GM23338 (cell line): Measurements from ENCODE around the gene DNAJC17. TPM values are rescaled to one million over a fixed set of nuclear protein-coding genes. Genes with fewer than 3 reads are reported as not detected.

Experiments used
- ATAC-seq: fragments of 200-7000 bp; cut with Tn5 transposase; 3 replicates; pipeline ENCODE4 v1.9.1; 2020
- DNase-seq: peaks from one replicate; pipeline ENCODE4 v3.0.0-alpha.2; 2015; ENCODE audit warnings: low spot score
- H2AFZ ChIP-seq: fragments of 200-600 bp; sonication (generic); 2 replicates; pipeline ENCODE4 v1.8.0; 2016; ENCODE audit warnings: antibody characterized with exemption, mild to moderate bottlenecking, moderate library complexity
- H3F3A ChIP-seq: fragments of 200-600 bp; sonication (generic); replicated peaks from 2 replicates; pipeline ENCODE4 v1.8.0; 2017; ENCODE audit warnings: antibody characterized with exemption, mixed run types, low read depth
- H3K27ac ChIP-seq: fragments of 200-600 bp; sonication (generic); 2 replicates; pipeline ENCODE4 v1.6.1; 2016; ENCODE audit warnings: low read depth
- H3K27me3 ChIP-seq: fragments of 200-600 bp; sonication (generic); 2 replicates; pipeline ENCODE4 v1.8.0; 2016; ENCODE audit warnings: mild to moderate bottlenecking, mixed run types, moderate library complexity; ENCODE audit not compliant: insufficient read depth
- H3K36me3 ChIP-seq: fragments of 200-600 bp; sonication (generic); 2 replicates; pipeline ENCODE4 v1.8.0; 2016; ENCODE audit warnings: mild to moderate bottlenecking; ENCODE audit not compliant: insufficient read depth
- H3K4me1 ChIP-seq: fragments of 200-600 bp; sonication (generic); 2 replicates; pipeline ENCODE4 v1.8.0; 2016; ENCODE audit warnings: mild to moderate bottlenecking, moderate library complexity; ENCODE audit not compliant: insufficient read depth
- H3K4me2 ChIP-seq: fragments of 200-600 bp; sonication (generic); 2 replicates; pipeline ENCODE4 v1.7.1; 2017; ENCODE audit warnings: mixed run types
- H3K4me3 ChIP-seq: fragments of 200-600 bp; sonication (generic); 2 replicates; pipeline ENCODE4 v1.6.1; 2016; ENCODE audit warnings: mixed run types
- H3K79me2 ChIP-seq: fragments of 200-600 bp; sonication (generic); replicated peaks from 2 replicates; pipeline ENCODE4 v1.8.0; 2017; ENCODE audit warnings: mild to moderate bottlenecking; ENCODE audit not compliant: insufficient read depth
- H3K9me2 ChIP-seq: fragments of 200-600 bp; sonication (generic); 2 replicates; pipeline ENCODE4 v1.8.0; 2017; ENCODE audit not compliant: insufficient read depth
- H4K20me1 ChIP-seq: fragments of 200-600 bp; sonication (generic); replicated peaks from 2 replicates; pipeline ENCODE4 v1.8.0; 2017; ENCODE audit warnings: mild to moderate bottlenecking; ENCODE audit not compliant: insufficient read depth
- H3K27ac Mint-ChIP-seq: 2 replicates; pipeline ENCODE4 v1.8.0; 2020; ENCODE audit warnings: inconsistent platforms, mild to moderate bottlenecking, moderate library complexity, mixed read lengths
- H3K27me3 Mint-ChIP-seq: 3 replicates; pipeline ENCODE4 v1.8.0; 2022; ENCODE audit warnings: low read depth, mild to moderate bottlenecking, moderate library complexity, mixed read lengths, inconsistent platforms; ENCODE audit not compliant: insufficient read depth, poor library complexity
- H3K36me3 Mint-ChIP-seq: 3 replicates; pipeline ENCODE4 v1.8.0; 2021; ENCODE audit warnings: low read depth, mild to moderate bottlenecking, inconsistent platforms, moderate library complexity, mixed read lengths
- H3K4me1 Mint-ChIP-seq: 3 replicates; pipeline ENCODE4 v1.8.0; 2020; ENCODE audit warnings: mild to moderate bottlenecking, inconsistent platforms, mixed read lengths
- H3K4me3 Mint-ChIP-seq: 3 replicates; pipeline ENCODE4 v1.8.0; 2021; ENCODE audit warnings: moderate library complexity, mild to moderate bottlenecking, inconsistent platforms, mixed read lengths
- H3K9me3 Mint-ChIP-seq: 3 replicates; pipeline ENCODE4 v1.8.0; 2020; ENCODE audit warnings: moderate library complexity, mild to moderate bottlenecking, inconsistent platforms, mixed read lengths
- CREB1 ChIP-seq: fragments of 250-450 bp; sonication (Bioruptor Pico); IDR thresholded peaks from 2 replicates; pipeline ENCODE4 v1.5.0; 2020; ENCODE audit warnings: low read depth, mild to moderate bottlenecking, moderate library complexity
- JUNB ChIP-seq: IDR thresholded peaks from one replicate; pipeline ENCODE4 v1.6.1; 2016; ENCODE audit warnings: antibody characterized with exemption; ENCODE audit not compliant: unreplicated experiment
- NANOG ChIP-seq: IDR thresholded peaks from 2 replicates; pipeline ENCODE4 v1.6.1; 2016; ENCODE audit warnings: antibody characterized with exemption, borderline replicate concordance
- ZNF114 ChIP-seq: fragments of 250-450 bp; sonication (Bioruptor Pico); IDR thresholded peaks from 2 replicates; pipeline ENCODE4 v1.5.0; 2020; ENCODE audit warnings: mild to moderate bottlenecking, moderate library complexity
- ZNF331 ChIP-seq: fragments of 250-450 bp; sonication (Bioruptor Pico); IDR thresholded peaks from 2 replicates; pipeline ENCODE4 v1.5.0; 2020; ENCODE audit warnings: low read depth, mild to moderate bottlenecking, moderate library complexity
- polyA plus RNA-seq: library from polyadenylated mRNA; unstranded; fragments of >200 nt; fragmentation: Nextera tagmentation; extraction: Ambion mirVana; gene quantifications from 2 replicates; pipeline ENCODE4 v1.2.1, GENCODE V29; 2016
- total RNA-seq: library from RNA; depleted of rRNA; stranded (reverse); fragments of >200 nt; shearing (Covaris generic); gene quantifications from 2 replicates; pipeline ENCODE4 v1.2.3, GENCODE V29; 2014
- TF ChIP-seq, protein P1 (sequence below): IDR thresholded peaks from one replicate; pipeline ENCODE4 v1.6.1; 2018; ENCODE audit warnings: antibody characterized with exemption; ENCODE audit not compliant: unreplicated experiment
- TF ChIP-seq, protein P2 (sequence below), 2 experiments: fragments of 200-600 bp in 1 of 2; sonication (generic) in 1 of 2; conservative IDR thresholded peaks; 2 replicates each; pipeline versions ENCODE4 v1.5.1 to v1.6.1; 2016 to 2017; ENCODE audit warnings: antibody characterized with exemption in 2 of 2, low read depth in 2 of 2, mild to moderate bottlenecking in 2 of 2, moderate library complexity in 1 of 2

DNAJC17 gene
- total and polyA plus RNA-seq, 2 experiments from 2014 or later, result 23.0 to 77.6 TPM

DNA sequence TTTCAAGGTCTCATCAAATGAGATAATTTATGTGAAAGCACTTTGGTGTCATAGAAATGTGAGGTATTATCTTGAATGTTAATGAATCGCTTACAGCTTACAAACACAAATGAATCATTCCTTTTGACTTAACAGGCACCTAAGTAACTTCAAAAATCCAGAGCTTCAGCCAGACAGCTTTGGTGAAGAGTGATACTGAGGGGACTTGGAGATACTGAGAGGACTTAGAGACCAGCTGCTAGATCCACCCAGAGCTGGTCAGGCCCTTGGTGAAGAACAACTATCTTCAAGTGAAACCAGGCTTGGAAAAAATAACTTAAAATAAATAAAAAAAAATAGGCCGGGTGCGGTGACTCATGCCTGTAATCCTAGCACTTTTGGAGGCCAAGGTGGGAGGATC is 16.6 kb downstream of the DNAJC17 start:
- H3K9me3 Mint-ChIP-seq, result no peaks in the 10 kb centered on the region
- H3K4me3 Mint-ChIP-seq, result no peak overlapping the region
- Histone ChIP-seq H3K36me3 (no peaks in the 10 kb centered on the region), H3K4me1 (peaks cover 52% of the 10 kb centered on the region), H3K4me2 (no peak overlapping the region), H2AFZ (no peak overlapping the region), H3F3A (peaks cover 9% of the 10 kb centered on the region; the same call in 1 of the 2 replicates), H3K27ac (peak overlapping the region; percentile 60; the same call in 1 of the 2 replicates), H3K9me2 (no peaks in the 10 kb centered on the region), H3K79me2 (peaks cover 35% of the 10 kb centered on the region), H4K20me1 (0 out of 2 replicates have a peak, but pooled peaks cover 3% of the 10 kb centered on the region), H3K4me3 (no peak overlapping the region), H3K27me3 (no peaks in the 10 kb centered on the region)
- no peak overlapping the region for H3K27ac Mint-ChIP-seq
- DNase-seq (no peak), ATAC-seq (no peak)
- peaks cover 12% of the 10 kb centered on the region; the same call in 2 of the 3 replicates for H3K36me3 Mint-ChIP-seq
- peaks cover 15% of the 10 kb centered on the region for H3K27me3 Mint-ChIP-seq
- TF ChIP-seq ZNF331, result no peak
- TF ChIP-seq CREB1 (CRISPR knock-in tag), result no peak
- no peak for TF ChIP-seq JUNB
- TF ChIP-seq, protein P1, sequence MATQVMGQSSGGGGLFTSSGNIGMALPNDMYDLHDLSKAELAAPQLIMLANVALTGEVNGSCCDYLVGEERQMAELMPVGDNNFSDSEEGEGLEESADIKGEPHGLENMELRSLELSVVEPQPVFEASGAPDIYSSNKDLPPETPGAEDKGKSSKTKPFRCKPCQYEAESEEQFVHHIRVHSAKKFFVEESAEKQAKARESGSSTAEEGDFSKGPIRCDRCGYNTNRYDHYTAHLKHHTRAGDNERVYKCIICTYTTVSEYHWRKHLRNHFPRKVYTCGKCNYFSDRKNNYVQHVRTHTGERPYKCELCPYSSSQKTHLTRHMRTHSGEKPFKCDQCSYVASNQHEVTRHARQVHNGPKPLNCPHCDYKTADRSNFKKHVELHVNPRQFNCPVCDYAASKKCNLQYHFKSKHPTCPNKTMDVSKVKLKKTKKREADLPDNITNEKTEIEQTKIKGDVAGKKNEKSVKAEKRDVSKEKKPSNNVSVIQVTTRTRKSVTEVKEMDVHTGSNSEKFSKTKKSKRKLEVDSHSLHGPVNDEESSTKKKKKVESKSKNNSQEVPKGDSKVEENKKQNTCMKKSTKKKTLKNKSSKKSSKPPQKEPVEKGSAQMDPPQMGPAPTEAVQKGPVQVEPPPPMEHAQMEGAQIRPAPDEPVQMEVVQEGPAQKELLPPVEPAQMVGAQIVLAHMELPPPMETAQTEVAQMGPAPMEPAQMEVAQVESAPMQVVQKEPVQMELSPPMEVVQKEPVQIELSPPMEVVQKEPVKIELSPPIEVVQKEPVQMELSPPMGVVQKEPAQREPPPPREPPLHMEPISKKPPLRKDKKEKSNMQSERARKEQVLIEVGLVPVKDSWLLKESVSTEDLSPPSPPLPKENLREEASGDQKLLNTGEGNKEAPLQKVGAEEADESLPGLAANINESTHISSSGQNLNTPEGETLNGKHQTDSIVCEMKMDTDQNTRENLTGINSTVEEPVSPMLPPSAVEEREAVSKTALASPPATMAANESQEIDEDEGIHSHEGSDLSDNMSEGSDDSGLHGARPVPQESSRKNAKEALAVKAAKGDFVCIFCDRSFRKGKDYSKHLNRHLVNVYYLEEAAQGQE, result no peak
- peaks cover 52% of the 10 kb centered on the region for H3K4me1 Mint-ChIP-seq

DNA sequence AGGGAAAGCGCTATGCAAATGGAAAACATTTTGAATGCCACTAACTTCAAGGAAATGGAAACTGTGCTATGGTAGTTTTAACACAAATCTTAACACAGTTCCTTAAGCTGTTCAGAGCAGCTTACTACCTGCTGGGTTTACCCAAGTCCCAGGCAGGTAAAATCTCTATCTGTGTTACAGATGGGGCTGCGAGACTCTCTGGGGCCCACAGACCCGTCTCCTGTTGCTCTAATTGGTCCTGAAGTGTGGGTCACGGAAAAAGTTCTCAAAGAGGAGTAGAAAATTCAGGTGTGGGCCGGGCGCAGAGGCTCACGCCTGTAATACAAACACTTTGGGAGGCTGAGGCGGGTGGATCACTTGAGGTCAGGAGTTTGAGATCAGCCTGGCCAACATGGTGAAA is 17.3 kb downstream of the DNAJC17 start:
- H3K27me3 ChIP-seq, result no peaks in the 10 kb centered on the region
- no peak overlapping the region for H3K4me3 Mint-ChIP-seq
- ATAC-seq, result peak; percentile 22
- no peaks in the 10 kb centered on the region for H3K9me2 ChIP-seq
- TF ChIP-seq, protein P2, sequence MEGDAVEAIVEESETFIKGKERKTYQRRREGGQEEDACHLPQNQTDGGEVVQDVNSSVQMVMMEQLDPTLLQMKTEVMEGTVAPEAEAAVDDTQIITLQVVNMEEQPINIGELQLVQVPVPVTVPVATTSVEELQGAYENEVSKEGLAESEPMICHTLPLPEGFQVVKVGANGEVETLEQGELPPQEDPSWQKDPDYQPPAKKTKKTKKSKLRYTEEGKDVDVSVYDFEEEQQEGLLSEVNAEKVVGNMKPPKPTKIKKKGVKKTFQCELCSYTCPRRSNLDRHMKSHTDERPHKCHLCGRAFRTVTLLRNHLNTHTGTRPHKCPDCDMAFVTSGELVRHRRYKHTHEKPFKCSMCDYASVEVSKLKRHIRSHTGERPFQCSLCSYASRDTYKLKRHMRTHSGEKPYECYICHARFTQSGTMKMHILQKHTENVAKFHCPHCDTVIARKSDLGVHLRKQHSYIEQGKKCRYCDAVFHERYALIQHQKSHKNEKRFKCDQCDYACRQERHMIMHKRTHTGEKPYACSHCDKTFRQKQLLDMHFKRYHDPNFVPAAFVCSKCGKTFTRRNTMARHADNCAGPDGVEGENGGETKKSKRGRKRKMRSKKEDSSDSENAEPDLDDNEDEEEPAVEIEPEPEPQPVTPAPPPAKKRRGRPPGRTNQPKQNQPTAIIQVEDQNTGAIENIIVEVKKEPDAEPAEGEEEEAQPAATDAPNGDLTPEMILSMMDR (conservative IDR thresholded peaks at IDR 0.05; ENCODE audit: low read depth in 2 of 2), result no peak
- TF ChIP-seq NANOG, result no peak
- no peak for TF ChIP-seq ZNF114 (CRISPR knock-in tag)
- peak overlapping the region; percentile 53; the same call in 1 of the 2 replicates for H3K27ac Mint-ChIP-seq
- peak overlapping the region; percentile 61; the same call in 1 of the 2 replicates for H3K4me2 ChIP-seq
- DNase-seq, result peak; percentile 23
- no peaks in the 10 kb centered on the region for H3K36me3 ChIP-seq
- H3K9me3 Mint-ChIP-seq, result no peaks in the 10 kb centered on the region
- H3K27me3 Mint-ChIP-seq, result peaks cover 13% of the 10 kb centered on the region
- H3K36me3 Mint-ChIP-seq, result peaks cover 12% of the 10 kb centered on the region; the same call in 2 of the 3 replicates
- no peak overlapping the region for H3K4me3 ChIP-seq
- H3K4me1 Mint-ChIP-seq, result peaks cover 55% of the 10 kb centered on the region
- H2AFZ ChIP-seq, result no peak overlapping the region
- 0 out of 2 replicates have a peak, but pooled peaks cover 3% of the 10 kb centered on the region for H4K20me1 ChIP-seq
- peaks cover 32% of the 10 kb centered on the region for H3K79me2 ChIP-seq
- H3K4me1 ChIP-seq, result peaks cover 50% of the 10 kb centered on the region
- no peak overlapping the region; the same call in 1 of the 2 replicates for H3K27ac ChIP-seq
- peaks cover 9% of the 10 kb centered on the region; the same call in 1 of the 2 replicates for H3F3A ChIP-seq
